COLO668 (cell line): Measurements from ENCODE around the gene ZNF200.

Source experiments
- DNase-seq: peaks from one replicate; lab custom pipeline; 2025; ENCODE audit not compliant: unreplicated experiment; lab: John Stamatoyannopoulos, UW

Gene ZNF200

GRCh38 chr16:3179651-3180050 is 55.3 kb downstream of the ZNF200 start:
- no peak for DNase-seq

DNA sequence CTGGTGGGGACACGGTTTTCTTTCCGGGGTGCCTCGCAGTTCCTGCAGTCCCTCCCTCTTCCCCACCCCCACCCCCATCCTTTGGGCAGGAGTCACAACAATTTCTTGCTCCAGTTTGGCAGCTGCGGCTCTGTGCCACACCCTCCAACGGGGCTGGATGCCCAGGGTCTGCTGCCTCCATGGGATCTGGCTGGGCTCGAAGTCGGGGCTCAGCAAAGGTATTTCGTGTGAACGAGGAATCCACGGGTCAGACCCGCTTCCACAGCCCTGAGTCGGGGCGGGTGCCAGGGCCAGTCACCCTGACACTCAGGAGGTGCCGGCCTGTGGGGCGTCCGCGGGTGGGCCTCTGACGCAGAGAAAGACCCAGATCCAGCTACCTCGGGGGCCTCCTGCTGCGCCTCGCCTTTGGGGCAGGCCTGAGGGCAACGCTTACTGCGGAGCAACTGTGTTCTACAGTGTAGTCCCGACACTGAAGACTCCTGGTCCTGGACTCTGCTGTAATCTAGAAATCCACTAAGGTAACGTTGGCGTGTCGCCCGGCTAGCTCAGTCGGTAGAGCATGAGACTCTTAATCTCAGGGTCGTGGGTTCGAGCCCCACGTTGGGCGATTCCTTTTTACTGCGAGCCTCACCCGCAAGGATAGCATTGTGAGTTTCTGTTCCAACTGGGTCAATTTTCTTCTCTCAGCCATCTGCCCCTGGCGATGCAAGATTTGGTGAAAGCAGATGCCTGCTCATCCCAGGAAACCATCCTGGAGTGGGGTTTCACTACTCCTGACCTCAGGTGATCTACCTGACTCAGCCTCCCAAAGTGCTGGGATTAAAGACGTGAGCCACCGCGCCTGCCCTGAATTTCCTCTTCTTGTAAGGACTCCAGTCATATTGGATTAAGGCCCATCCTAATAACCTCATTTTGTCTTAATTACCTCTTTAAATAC is 59.5 kb downstream of the ZNF200 start:
- no peak for DNase-seq

DNA sequence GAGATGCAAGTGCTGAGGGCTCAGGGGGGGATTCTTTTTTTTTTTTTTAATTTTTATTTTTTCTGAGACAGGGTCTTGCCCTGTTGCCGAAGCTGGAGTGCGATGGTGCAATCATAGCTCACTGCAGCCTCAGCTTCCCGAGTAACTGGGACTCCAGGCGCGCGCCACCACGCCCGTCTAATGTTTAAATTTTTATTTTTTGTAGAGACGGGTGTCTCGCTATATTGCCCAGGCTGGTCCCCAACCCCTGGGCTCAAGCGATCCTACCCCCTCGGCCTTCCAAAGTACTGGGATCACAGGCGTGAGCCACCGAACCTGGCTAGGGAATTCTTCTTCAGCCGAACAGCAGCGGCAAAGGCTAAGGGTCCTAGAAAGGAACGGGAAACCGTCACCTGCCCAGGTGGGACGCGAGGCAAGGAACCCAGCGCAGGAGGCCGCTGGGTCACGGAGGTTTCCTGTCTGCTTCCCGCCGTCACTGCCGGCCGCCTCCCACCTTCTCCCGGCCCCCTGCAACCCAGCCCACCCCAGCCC is 60.3 kb downstream of the ZNF200 start:
- no peak for DNase-seq

DNA sequence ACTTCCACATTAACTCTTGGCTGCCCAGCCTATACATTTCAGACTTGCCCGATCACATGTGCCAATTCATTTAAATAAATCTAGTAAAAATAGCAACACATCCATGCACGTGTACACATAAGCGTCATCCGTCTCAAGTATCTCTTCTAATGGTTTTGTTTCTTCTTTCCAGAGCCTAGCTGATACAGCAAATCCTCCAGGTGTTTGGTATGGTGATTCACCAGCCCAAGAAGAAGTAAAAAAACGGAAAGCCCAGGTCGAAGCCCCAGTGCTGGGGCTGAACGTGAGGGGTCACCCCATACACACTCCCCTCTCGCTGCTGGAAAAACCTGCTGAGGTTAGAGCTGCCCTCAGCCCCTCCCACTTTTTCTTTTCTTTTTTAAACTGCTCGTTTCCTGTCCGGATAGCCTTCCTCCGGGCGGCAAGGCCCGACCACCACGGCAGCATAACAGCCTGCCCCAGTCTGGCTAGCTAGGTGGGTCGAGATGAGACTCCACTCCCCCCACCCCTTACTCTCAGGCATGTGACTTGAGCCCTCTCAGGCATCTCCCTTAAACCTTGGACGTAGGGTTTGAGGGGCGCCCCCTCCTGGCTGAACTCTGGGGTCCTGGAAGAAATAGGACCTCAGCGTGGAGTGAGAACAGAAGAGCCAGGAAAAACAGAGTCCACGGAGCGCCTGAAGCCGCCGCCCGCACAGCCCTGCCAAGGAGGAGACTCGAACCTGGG is 60.9 kb downstream of the ZNF200 start:
- peak; percentile 23 for DNase-seq
